HG02973 (cell line): Measurements from ENCODE around the gene TYROBP.
A peak's percentile ranks its signal among the peaks of the same experiment; 100 is the strongest.
"Not testable (repeated sequence)": the region's sequence is repeated elsewhere in the genome, so short reads cannot be mapped to it uniquely, and the experiment has no call there.

Experiments
- ATAC-seq: cut with Tn5 transposase; IDR thresholded peaks from one replicate; pipeline ENCODE4 v1.9.1; 2021; ENCODE audit warnings: moderate library complexity; ENCODE audit not compliant: unreplicated experiment

TYROBP gene

DNA sequence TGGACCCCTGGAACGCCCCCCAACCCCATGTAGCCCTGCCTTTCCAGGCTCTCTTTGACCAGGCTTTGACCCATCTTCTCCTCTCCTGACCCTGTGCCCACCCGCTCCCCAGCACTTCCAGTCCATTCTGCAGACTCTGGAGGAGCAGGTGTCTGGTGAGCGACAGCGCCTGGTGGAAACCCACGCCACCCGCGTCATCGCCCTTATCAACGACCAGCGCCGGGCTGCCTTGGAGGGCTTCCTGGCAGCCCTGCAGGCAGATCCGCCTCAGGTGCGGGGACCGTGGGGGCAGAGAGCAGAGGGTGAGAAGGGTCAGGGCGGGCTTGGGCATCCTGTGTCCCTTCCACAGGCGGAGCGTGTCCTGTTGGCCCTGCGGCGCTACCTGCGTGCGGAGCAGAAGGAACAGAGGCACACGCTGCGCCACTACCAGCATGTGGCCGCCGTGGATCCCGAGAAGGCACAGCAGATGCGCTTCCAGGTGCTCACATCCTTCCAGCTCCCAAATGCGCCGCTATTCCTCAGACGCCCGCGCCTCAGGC lies 33.6 kb downstream of the TYROBP start:
- no peak for ATAC-seq

GRCh38 chr19:35872180-35872579 lies 35.9 kb downstream of the TYROBP start:
- ATAC-seq = no peak

GRCh38 chr19:35871611-35872010 lies 36.5 kb downstream of the TYROBP start:
- ATAC-seq = no peak

- ATAC-seq = no peak
Measured at GRCh38 chr19:35870798-35871197, 37.3 kb downstream of the TYROBP start.

DNA sequence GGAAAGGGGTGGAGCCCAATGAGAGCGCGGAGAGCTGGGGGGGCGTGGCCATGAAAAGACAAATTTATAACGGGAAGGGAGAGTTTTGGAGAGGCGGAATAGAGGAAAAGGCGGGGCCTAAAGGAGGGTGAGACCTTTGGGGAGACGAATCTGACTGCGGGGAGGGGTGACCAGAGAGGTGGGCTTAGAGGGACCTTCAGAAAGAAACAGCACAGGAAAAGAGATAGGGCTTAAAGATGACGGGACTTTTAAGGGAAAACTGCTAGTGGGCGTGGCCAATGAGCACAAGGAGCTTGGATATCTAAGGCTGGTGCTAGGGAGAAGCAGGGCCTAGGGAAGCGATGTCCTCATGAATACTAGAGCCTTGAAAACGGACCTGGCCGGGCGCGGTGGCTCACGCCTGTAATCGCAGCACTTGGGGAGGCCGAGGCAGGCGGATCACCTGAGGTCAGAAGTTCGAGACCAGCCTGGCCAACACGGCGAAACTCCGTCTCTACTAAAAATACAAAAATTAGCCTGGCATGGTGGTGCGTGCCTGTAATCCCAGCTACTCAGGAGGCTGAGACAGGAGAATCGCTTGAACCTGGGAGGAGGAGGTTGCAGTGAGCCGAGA lies 37.9 kb downstream of the TYROBP start:
- not testable (repeated sequence) for ATAC-seq

- ATAC-seq = no peak
Measured at GRCh38 chr19:35869327-35870123, 38.6 kb downstream of the TYROBP start.

DNA sequence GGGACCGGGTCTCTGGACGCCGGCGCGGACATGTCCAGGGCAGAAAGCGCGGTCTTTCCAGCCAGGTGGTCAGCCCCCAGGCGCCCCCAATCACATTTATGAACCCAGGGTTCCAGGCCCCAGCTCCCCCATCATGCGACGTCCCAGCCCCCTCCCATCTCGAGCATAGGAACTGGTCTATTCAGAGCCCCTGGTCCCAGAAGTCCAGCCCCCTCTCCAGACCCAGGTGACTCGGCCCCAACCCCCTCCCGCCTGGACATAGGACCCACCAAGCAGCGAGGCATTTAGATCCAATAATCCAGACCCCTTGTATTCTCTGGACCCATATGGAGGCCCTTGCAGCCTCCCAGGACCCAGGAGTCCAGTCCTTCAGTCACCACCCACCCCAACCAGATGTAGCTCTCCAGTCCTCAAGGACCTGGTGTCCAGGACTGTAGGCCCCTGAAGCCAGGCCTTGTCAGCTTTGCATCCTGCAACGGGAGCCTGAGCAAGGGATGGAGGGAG lies 39.2 kb downstream of the TYROBP start:
- no peak for ATAC-seq

DNA sequence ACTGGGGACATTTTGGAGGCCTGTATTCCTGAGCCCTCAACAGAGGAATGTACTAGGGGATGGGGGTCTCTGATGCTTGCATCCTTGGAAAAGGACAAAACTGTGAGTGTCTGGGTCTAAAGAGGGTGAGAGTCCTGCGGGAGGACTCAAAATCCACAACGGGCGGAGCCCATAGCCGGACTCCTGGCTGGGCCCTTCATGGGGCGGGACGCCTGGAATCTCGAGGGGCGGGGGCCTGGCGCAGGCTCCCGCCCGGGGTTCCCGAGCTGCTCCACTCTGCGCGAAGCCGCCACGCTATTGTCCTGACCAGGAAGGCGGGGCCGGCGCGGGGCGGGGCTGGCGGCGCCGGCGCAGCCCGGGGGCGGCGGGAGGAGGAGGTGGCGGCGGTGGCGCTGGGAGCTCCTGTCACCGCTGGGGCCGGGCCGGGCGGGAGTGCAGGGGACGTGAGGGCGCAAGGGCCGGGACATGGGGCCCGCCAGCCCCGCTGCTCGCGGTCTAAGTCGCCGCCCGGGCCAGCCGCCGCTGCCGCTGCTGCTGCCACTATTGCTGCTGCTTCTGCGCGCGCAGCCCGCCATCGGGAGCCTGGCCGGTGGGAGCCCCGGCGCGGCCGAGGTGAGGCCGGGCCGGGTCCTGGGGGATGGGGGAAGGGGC lies 39.8 kb downstream of the TYROBP start, which contains the start of gene APLP1:
Gene APLP1, plus strand, starts transcription at position 403 of the 651 bp plus-strand sequence. Its CDS starts 63 bp downstream, at position 466.
- peak; percentile 39 for ATAC-seq

- no peak for ATAC-seq
Measured at GRCh38 chr19:35863018-35863417, 45.1 kb downstream of the TYROBP start.

GRCh38 chr19:35862528-35862927 lies 45.6 kb downstream of the TYROBP start:
- ATAC-seq = no peak

DNA sequence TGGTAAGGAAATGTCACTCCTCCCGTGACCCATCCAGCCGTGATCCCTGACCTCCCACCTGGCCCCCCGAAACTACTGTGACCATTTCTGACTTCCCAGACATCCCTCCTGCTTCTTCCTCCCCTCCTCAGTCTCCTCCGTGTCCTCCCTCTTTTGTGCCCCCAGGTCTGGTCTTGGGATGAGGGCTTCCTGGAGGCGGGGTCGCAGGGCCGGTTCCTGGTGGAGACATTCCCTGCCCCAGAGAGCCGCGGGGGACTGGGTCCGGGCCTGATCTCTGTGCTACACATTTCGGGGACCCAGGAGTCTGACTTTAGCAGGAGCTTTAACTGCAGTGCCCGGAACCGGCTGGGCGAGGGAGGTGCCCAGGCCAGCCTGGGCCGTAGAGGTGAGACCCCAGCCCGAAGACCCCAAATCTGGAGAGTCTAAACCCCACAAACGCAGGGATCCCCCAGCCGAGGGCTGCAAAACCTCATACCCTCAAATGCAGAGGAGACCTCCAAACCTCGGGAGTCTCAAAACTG lies 46.4 kb downstream of the TYROBP start:
- no peak for ATAC-seq

DNA sequence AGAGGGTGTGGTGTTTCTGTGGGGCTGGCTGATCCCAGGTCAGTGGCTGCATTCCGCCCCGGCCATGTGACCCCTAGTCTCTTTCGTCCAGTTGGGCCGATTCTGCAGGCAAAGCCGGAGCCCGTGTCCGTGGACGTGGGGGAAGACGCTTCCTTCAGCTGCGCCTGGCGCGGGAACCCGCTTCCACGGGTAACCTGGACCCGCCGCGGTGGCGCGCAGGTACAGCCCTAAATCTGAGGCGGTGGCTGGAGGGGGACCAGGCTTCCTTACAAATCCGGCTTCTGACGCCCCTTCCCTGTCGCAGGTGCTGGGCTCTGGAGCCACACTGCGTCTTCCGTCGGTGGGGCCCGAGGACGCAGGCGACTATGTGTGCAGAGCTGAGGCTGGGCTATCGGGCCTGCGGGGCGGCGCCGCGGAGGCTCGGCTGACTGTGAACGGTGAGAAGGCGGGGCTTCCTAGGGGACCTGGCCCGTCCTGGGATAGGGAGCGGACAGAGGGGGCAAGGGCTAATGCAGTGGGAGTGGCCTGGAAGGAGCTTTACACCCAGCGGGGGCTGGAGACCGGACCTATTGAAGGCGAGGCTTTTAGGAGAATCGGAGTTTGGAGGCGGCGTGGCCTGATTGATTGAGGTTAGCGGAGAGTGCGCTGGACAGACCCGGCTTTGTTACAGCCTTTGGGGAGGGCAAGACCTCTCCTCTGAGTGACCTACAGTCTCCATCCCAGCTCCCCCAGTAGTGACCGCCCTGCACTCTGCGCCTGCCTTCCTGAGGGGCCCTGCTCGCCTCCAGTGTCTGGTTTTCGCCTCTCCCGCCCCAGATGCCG lies 47.1 kb downstream of the TYROBP start:
- no peak for ATAC-seq

DNA sequence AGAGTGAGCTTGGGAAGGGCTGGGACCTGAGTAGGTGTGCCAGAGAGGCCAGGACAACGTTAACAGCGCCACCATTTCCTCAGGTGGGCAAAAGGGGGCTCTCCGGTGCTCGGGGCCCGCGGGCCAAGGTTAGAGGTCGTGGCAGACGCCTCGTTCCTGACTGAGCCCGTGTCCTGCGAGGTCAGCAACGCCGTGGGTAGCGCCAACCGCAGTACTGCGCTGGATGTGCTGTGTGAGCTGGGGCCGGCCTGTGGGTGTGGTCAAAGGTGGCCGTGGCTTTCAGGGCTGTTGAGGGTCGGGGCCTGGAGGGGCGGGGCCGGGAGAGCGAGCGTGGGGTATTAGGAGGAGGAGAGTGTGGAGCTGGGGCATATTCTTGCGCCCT lies 47.7 kb downstream of the TYROBP start:
- ATAC-seq = no peak

GRCh38 chr19:35859414-35859813 lies 48.7 kb downstream of the TYROBP start:
- ATAC-seq = no peak

DNA sequence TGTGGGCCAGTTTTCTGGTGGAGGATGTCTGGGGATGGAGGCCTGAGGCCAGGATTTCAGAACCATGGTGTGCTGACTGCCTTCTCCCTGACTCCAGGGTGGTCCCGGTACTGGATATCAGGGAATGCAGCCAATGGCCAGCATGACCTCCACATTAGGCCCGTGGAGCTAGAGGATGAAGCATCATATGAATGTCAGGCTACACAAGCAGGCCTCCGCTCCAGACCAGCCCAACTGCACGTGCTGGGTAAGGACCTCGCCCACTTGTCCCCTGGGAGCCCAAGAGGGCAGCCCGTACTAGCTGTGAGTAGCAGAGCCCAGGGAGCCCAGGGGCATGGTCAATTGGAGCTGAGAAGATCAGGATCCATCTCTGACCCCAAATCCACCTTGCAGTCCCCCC lies 49.8 kb downstream of the TYROBP start:
- no peak for ATAC-seq

- no peak for ATAC-seq
Measured at GRCh38 chr19:35856546-35857149, 51.4 kb downstream of the TYROBP start, which contains the start of gene KIRREL2. KIRREL2 (plus strand) TSS chr19:35856911; CDS start chr19:35857120, 209 bp downstream.
